Stimulated activated CD4-positive, alpha-beta T cell treated with anti-CD3 and anti-CD28 coated beads, Interleukin-12 subunit alpha, Interleukin-12 subunit beta, amount 100 ng/mL, for 4 hours (primary cell): ENCODE results near the gene CPM.

Experiments
- DNase-seq: peaks from one replicate; pipeline ENCODE4 v3.0.0-alpha.2; 2020

The CPM gene

DNA sequence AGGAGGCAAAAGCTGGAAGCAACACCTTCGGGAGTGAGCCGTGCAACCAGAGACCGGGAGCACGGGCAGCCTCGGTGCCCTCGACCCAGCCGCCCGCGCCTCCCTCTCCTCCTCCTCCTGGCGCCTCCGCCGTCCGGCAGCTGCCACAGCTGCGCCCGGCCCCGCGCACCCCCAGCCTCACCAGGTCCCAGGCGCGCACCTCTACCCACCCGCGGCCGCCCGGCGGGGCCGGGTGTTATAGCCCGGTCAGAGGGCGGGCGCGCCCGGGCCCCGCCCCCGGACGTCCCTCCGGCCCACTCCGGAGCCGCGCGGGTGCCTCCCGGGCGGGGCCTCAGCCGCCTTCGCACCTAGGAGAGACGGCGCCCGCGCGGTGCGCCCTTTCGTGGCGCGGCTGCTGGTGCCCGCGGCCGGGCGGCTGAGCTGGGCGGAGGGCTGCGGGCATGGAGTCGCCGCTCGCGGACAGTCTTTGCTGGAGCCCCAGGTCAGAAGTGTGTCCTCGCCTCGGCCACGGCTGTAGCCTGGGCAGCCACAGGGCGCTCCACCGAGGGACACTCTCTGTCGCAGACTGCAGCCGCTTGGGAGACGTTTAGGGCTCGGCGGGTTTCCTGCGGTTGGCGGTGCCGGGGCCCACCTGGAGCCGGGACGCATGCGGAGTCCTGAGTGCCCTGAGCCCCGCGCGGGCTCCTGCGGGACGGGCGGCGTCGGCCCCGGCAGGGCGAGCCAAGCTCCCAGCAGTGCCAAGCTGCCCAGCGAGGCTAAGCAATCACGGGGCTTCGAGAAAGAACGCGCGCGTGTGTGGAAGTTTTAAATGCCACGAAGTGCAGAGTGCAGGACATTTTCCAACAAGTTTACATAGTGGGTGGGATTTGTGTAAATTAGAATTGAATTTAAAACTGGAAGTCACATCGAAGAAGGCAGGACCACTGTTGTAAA lies at the start of gene CPM:
Gene CPM, minus strand, starts transcription at position 211 of the 933 bp plus-strand sequence. CDS start 334 bp downstream, outside the sequence.
- DNase-seq, result peak; percentile 71

DNA sequence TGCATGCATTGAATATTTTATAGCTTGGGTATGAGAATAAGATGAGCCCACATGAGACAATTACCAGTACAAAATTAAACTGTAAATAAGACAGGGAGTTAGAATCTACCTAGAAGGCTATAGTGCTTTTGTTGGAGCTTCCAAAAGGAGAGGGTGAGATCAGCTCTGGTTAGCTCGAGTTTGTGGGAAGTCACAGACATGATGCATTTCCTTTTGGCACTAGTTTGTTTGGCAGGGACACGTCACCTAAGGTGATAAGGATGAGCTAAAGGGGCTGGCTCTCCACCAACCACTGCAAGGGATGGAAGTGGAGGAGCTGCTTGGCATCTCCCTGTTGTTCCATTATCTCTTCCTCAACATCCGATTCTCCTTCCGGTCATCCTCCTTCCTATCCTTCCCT lies 48.5 kb upstream of the CPM start:
- no peak for DNase-seq

DNA sequence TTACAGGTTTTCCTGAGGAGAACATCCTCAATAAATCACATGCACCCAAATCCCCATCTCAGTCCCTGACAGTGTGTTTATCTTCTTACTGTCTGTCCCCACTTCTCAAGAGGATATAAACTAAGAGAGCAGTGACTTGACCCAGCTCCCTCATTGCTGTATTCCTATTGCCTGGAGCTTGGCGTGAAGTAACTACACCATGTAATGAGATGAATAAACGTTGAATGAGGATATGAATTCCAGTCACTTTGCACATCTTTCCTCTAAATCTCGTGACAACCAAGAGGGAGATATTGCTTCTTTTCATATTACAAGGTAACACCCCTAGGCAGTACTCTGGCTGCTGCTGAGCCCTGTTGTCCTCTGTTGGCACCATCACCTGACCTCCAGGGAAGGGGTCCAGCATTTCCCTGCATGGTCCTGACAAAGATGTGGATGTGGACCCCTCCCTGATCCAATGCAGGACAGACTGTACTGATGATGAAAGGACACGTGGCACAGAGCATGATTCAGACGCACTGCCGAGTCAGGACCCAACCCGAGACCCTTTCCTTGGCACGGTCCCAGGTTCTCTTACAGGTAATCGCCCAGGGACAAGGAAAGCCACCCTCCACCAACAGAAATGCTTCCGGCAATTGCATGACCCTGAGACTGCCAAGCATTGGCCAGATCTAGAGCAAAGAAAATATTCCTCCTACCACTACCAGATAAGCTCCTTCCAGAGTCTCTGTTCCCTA lies 47.7 kb upstream of the CPM start:
- DNase-seq, result no peak

DNA sequence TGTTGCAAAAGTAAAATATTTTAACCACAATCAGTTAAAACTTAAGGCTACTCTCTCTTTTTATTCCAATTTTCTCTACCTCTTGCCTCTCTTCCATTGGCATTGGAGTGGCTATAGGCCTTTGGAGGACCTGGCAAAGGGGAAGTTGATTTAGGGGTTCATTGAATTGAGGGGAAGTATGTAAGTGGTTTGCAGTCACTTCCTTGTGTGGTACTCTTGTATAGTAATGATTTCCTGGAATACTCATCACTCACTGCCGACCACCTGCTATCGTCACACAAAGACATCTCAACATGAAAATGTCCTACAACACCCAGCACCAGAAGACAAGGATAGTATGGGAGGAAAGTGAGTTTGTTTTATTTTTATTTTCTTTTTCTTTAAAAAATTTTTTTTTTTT lies 45.7 kb upstream of the CPM start:
- DNase-seq, result no peak

DNA sequence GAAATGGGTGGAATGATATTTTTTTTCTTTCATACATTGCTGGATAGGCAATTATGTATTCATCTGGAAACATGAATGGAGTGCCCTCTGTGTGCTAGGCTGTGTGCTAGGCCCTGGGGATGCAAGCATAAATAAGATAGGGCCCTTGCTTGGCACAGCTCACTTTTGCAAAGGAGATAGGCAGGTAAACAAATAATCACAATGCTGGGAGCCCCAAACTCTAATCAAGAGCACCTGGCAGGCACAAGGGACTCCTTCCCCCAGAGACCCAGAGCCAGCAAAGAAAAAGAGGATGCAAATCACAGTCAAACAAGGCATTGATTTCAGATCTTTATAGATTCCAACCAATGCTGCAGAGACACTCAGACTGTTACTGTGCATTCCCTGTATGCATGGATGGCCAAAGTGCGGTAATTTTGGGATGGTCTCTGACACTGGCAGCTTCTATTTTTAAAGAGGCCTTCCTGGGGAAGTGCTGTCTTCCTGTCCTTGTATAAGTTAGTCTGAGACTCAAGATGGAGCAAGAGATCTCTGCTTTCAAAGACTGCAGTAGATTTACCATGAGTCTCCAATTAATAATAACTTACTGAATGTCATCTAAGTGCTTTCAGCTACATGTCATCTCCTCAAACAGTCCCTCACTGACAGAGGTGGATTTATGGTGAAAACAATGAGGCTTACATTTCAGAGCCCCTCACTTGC lies 45.1 kb upstream of the CPM start:
- DNase-seq, result no peak

DNA sequence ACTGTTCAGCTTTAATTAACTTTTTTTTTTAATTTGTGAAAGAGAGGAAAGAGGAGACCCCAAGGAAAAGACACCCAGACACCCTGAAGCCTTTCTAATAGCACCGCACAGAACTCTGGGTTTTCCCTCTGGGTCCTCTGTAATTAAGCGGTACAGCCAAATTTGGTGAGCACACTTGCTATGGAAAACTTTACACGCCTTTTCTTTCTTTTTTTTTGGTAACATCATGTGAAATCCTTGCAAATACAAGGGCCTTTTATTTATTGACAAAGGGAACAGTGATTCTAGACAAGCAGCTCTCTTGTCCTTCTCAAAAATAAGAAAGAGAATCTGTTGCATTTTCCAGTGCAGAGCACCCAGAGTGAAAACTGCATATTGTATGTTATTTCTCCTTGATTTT lies 44.4 kb upstream of the CPM start:
- DNase-seq, result no peak

DNA sequence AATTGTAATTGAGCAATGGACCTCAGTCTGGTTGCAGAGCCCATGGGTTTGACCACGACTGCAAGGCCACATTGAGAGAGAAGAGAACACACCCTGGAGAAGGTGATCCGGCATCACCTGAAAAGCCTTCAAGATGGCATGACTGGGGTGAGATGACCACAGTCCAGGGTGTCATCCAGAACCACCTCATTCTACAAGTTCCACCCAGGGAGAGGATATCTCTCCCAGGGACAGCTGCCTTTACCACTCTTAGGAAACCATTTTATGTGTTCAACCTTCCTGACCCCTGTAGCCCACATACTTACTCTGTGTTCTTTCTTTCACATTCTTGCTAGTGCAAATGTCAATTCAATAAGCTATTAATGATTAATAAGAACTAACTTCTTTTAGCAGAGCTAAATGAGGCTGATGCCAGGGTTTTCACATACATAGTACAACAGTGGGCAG lies 43.4 kb upstream of the CPM start:
- no peak for DNase-seq

DNA sequence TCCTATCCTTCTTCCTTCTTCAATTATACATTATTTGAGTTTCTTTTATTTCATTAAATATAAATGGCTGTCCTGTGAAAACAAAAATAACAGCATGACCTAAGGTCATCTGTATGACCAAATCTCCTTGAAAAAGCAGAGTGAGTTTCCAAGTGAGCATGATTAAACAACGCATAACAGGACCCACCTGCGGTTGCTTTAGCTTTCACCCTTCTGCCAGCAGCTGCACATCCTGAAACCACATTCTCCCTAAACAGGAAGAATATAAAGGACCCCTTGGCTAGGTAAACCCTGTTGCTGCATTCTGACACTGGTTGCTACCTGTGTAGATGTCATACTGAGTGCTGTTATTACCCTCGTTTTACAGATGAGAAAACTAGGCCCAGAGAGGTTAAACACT lies 42.8 kb upstream of the CPM start:
- DNase-seq, result no peak

DNA sequence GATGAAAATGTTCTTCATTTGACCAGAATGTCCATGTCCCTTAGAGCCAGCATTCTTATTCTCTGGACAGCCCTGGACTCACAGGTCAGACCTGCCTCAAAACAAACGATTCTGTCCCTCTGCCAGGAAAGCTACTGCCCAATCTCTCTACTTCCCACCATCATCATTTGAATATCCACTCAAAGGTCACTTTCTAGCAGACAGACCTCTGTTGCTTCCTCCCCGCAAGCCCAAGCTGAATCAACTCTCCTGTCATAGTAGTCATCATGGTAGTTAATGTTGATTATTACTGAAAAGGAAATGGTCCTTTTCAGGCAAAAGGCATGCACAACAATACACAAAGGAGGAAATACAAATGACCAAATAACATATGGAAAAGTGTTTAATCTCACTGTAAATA lies 39.6 kb upstream of the CPM start:
- DNase-seq, result no peak

DNA sequence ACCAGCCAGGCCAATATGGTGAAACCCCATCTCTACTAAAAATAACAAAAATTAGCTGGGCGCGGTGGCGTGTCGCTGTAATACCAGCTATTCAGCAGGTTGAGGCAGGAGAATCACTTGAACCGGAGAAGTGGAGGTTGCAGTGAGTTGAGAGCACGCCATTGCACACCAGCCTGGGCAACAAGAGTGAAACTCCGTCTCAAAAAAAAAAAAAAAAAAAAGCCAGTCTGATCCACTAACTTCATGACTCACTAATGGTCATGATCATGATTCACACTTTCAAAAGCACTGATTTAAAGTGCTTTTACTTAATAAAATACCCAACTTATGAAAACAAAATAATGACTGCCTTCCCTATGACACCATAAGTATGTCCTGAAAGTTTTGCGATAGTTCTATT lies 38.4 kb upstream of the CPM start:
- DNase-seq, result no peak

DNA sequence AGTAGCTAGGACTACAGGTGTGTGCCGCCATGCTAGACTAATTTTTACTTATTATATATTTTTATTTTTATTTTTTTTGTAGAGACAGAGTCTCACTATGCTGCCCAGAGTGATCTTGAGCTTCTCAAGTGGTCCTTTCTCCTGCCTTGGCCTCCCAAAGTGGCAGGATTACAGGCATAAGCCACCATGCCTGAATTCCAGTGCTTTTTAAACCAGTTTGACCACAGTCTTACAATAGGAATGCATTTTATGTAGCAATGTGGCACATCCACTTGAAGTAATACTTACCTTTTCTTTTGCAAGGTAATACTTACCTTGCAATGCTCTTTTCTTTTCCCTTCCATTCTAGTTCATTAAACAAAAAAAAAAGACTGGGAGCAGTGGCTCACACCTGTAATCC lies 38.0 kb upstream of the CPM start:
- DNase-seq, result no peak

DNA sequence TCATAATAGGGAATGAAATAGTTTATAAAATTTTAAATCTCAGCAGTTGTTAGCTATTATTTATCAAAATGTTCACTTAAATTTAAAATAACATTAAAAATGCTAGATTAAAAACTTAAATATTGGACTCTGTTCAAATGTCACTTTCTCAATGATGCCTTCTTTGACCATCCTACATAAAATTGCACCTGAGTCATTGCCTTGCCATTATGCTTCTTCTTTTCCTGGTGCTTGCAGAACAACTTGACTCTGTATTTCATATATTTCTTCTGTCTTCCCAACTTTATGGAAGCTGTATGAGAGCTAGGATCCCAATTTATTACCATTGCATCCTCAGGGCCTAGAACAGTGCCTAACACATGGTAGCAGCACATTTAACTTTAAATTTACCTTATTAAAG lies 37.3 kb upstream of the CPM start:
- DNase-seq, result no peak

DNA sequence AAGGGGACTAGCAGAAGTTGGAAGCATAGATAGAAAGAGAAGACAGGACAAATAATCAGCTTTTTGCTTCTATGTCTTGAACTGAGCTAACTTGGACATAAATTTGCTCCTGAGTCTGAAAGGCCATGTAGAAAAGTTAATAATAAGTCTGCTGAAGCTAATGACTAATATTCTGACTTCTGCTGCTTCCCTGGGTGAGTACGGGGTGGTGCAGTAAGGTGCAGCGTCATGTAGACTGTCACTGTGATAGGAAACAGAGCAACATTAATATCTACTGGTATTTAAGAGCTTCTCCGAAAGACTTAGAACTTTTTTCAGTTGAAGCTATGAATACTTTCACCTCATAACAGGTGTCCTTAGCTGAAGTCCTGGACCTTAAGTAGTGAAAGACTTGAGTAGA lies 34.1 kb upstream of the CPM start:
- DNase-seq, result no peak

DNA sequence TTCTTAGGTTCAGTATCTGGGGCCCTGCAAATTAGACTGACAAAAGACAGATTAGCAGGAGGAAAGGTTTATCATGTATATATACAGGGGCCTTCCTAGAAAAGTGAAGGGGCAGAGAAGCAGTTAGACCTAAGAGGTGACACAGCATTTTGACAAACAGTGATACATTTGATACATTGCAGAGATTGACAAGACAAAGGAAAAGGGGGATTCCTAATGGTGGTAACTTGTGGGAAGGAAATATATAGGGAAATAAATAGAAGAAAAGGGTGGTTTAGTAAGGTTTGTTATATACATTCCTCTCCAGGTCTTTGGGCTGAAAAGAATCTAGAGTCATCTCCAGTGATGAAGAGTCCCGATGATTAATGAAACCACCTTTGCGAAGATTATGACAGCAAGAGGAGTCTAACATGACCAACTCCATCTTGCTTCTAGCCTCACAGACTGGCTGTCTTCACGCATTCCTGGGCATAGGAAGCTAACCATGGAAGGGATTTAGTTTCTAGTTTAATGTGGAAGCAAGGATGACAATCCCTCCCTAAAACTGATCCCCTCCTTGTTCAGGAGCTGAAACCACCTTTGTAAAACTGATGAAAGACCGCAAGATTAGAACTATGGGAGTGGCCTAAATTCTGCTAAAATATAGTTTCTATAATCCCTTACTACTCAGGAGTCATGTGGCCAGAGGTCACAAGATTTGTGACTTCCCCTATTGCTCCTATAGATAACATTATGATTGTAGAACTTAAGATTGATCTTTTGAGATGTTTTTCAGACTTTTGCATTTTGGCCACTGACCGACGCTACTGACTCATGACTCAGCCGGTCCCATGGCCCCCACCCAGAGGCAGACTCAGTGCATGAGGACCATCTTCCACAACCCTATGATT lies 31.1 kb upstream of the CPM start:
- DNase-seq, result no peak

DNA sequence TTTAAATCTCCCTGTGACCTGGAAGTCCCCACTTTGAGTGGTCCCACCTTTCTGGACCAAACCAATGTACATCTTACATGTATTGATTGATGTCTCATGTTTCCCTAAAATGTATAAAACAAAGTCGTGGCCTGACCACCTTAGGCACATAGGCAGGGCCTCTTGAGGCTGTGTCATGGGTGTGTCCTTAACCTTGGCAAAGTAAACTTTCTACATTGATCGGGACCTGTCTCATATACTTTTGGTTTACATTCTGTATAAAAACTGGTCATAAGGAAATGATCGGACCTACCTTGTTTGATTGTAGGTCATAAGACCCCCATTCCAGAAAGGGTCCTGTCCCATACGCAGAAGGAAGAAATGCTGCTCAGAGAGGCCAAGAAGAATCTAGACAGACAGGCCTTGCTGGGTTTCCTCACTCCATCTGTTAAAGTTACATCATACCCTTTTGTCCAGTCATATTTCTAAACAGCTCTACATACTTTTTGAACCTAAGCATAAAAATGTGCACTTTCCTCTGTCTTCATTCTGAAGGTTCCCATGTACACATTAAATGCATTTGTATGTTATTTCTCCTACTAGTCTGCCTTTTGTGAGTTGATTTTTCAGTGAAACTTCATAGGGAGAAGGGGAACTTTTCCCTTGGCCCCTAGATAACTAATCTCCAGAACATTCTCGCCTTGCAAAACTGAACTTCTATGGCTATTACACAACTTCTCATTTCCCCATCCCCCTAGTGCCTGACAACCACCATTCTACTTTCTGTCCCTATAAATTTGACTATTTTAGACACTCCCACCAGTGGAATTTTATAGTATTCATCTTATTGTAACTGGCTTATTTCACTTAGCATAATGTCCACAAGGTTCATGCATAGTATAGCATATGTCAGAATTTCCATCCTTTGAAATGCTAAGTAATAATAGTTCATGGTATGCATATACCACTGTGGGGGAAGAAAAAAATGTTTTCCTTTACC lies 30.2 kb upstream of the CPM start:
- no peak for DNase-seq

DNA sequence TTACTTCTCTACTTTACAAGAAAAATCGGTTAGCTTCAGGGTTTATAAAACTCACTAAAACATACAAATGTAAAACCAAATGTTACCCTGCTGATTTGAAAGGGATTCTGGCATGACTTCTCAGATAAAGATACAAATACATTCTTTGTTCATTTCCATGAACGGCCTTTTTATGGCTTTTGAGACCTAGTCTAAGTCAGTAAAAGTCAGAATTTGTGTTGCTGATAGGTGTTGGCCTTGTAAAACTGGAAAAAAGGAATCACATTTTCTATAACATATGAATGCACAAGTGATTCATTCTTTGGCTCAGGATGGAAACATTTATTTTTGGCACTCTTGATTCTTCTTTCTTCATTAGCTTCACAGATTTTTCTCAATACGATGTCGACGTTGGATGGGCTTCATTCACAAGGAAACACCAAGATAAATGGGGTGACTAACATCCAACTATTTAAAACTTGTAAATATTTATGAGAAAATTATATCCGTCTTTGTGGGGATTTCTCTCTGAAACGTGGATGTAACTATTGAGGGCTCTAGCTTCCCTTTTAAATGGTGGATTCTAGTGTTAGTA lies 27.0 kb upstream of the CPM start:
- DNase-seq, result no peak

DNA sequence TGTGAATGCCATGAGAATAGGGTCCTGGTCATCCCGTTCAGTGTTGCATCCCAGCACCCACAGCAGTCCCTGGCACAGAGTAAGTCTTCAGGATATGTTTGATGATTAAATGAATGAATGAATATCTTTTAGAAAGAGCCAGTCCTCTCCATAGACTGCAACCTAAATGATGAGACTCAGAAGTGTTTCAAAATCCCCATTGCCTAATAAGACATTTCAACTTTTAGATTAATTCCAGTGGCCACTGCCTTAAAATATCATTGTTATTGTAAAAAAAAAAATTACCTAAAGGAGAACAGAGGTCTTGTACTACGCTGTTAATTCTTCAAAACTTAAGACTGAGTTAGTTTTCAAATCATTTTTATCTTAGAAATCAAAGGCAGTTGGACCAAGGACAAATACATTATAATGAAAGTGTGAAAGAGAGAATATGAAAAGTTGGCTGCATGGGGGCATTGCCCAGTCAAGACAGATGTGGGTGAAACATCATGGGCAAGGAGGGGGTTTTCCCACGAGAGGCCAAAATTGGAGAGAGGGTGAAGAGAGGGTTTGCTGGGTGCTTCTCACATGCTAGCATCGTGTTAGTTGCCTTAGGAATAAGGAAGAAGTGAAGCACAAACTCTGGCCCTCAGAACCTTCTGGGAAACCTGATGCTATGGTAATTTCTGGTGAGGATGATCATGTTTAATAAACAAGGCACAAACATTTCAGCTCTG lies 26.3 kb upstream of the CPM start:
- DNase-seq, result no peak

DNA sequence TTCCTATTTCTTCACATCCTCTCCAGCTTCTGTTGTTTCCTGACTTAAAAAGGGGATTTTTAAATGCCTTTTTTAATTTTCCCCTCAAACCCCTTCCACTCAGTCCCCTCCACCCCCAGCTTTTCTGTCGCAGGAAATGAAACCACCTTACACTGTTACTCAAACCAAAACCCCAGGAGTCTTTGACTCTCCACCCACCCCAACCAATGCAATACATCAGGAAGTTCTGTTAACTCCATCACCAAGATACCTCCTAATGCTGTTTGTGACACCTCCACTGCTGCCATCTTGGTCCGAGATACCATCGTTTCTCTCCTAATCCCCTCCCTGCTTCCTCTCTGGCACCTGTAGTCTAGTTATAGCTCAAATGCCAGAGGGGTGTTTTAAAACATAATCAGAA lies 25.4 kb upstream of the CPM start:
- DNase-seq, result no peak

DNA sequence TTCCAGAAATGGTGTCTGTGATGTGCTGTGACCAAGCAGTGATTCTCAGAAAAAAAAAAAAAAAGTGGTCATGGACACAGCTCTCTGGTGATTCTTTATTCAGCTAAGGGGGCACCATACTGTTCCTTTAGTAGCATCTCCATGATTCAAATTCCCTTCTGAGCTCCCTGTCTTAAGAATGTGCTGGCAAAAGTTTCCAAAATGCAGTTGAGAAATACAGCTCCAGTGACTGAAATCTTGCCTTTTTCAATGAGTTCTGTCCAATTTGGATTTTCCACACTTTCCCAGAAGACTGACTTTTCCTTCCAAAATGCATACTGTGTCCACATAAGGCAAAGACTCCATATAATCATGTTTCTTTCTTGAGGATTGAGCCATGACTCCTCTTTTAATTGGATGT lies 24.3 kb upstream of the CPM start:
- DNase-seq, result no peak

DNA sequence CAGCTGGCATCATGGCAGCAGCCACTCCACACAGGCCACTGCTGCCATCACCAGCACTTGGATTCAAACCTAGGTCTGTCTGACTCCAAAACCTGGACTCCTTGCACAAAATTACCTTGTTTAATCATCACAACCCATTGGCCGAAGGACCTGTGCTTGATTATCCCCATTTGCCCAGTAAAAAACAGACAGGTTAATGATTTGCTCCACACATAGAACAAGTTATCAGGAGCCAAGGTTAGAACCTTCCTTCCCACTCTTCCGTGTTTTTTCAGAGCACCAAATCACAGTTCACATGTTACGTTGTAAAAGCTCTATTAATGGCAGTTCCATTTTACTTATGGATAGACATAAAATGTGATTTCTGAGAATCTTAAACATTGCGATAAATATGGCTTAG lies 23.5 kb upstream of the CPM start:
- DNase-seq, result no peak
